IPS-18a (cell line): Measurements from ENCODE around the gene RNF5.

Experiments
- H3K27ac ChIP-seq: one replicate; pipeline ENCODE4 v1.5.1; 2013; ENCODE audit warnings: low read length
- H3K27me3 ChIP-seq: one replicate; pipeline ENCODE4 v1.6.1; 2013; ENCODE audit warnings: mild to moderate bottlenecking, low read length; ENCODE audit not compliant: control insufficient read depth, insufficient read depth
- H3K36me3 ChIP-seq: one replicate; pipeline ENCODE4 v1.6.1; 2013; ENCODE audit warnings: low read depth, low read length; ENCODE audit not compliant: control insufficient read depth
- H3K4me1 ChIP-seq: one replicate; pipeline ENCODE4 v1.6.1; 2013; ENCODE audit warnings: low read depth, low read length; ENCODE audit not compliant: control insufficient read depth
- H3K4me3 ChIP-seq: one replicate; pipeline ENCODE4 v1.5.1; 2013; ENCODE audit warnings: low read length
- H3K9ac ChIP-seq: one replicate; pipeline ENCODE4 v1.6.1; 2013; ENCODE audit warnings: mild to moderate bottlenecking, low read length, moderate library complexity
- H3K9me3 ChIP-seq: one replicate; pipeline ENCODE4 v1.6.1; 2013; ENCODE audit warnings: low read depth, low read length; ENCODE audit not compliant: control insufficient read depth

Gene RNF5

GRCh38 chr6:32195902-32196681 is 17.9 kb downstream of the RNF5 start:
- no peaks in the 10 kb centered on the region for H3K9me3 ChIP-seq
- peak overlapping the region; percentile 94 for H3K27ac ChIP-seq
- no peaks in the 10 kb centered on the region for H3K27me3 ChIP-seq
- H3K36me3 ChIP-seq, result no peaks in the 10 kb centered on the region
- H3K4me3 ChIP-seq, result peak overlapping the region; percentile 77
- peak overlapping the region; percentile 96 for H3K9ac ChIP-seq
- H3K4me1 ChIP-seq, result peaks cover 28% of the 10 kb centered on the region

DNA sequence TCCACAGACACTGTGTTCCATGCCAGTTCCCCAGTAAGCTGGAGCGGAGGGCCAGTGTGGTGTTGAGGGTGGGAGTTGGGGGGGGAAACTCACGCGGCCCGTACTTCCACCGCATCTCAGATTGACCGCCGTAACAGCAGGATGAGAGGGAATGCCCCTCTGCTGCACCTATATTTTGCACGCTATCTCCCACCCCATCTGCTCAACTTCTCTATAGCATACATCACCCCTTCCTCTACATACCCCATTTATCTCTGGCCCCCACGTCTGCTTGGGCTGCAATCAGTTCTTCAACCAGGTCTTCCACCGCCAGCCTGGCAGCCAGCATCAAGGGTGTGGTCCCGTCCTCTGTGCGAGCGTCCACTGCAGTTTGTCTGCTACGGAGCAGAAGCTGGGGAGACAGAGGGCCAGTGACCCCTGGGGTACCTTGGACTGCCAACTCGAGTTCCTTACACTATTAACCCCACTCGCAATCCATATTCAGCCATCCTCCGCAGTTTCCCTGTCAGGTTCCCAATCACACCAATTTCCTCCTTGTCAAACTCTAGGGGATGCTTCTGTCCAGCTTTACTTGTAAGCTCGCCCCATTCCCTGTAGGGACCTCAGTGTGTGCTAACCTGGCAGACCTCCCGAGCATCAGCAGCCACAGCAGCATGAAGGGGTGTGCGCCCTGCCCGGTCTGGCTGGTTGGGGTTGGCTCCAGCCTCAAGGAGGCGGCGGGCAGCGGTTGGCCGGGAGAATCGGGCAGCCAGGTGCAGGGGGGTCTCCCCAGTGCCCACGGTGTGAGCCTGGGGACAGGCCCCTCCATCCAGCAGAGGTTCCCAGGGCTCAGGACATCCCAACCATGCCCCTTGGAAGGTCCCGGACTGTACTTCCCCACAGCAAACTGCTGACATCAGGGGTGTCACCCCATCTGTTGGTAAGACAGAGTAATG is 18.7 kb downstream of the RNF5 start:
- Histone ChIP-seq H3K36me3 (no peaks in the 10 kb centered on the region), H3K27me3 (no peaks in the 10 kb centered on the region), H3K27ac (peak overlapping the region; percentile 94), H3K4me1 (peaks cover 25% of the 10 kb centered on the region), H3K9me3 (no peaks in the 10 kb centered on the region), H3K4me3 (peak overlapping the region; percentile 77), H3K9ac (peak overlapping the region; percentile 96)

GRCh38 chr6:32198345-32198696 is 20.1 kb downstream of the RNF5 start:
- peaks cover 16% of the 10 kb centered on the region for H3K4me1 ChIP-seq
- no peaks in the 10 kb centered on the region for H3K36me3 ChIP-seq
- no peaks in the 10 kb centered on the region for H3K27me3 ChIP-seq
- no peak overlapping the region for H3K27ac ChIP-seq
- no peaks in the 10 kb centered on the region for H3K9me3 ChIP-seq
- no peak overlapping the region for H3K4me3 ChIP-seq
- no peak overlapping the region for H3K9ac ChIP-seq

DNA sequence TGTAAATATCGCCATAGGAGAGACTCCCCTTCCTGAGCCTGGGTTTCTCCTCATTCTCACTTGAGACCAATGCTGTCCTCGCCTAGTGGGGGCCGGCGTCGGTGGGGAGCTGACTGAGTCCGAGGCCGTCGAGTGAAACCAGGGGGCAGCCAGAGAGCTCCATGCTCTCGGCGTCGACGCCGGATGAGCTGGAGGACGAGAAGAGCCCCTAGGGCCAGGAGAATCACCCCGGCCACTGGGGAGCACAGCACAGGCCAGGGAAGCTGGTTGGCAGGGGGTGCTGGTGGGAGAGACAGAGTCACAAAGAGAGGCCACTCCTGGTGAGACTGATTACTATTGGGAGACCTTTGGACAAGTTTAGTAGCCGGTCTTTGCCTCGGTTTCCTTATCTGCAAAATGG is 20.7 kb downstream of the RNF5 start:
- Histone ChIP-seq H3K4me3 (no peak overlapping the region), H3K9me3 (no peaks in the 10 kb centered on the region), H3K27me3 (no peaks in the 10 kb centered on the region), H3K36me3 (no peaks in the 10 kb centered on the region), H3K4me1 (peaks cover 16% of the 10 kb centered on the region), H3K27ac (no peak overlapping the region), H3K9ac (no peak overlapping the region)

DNA sequence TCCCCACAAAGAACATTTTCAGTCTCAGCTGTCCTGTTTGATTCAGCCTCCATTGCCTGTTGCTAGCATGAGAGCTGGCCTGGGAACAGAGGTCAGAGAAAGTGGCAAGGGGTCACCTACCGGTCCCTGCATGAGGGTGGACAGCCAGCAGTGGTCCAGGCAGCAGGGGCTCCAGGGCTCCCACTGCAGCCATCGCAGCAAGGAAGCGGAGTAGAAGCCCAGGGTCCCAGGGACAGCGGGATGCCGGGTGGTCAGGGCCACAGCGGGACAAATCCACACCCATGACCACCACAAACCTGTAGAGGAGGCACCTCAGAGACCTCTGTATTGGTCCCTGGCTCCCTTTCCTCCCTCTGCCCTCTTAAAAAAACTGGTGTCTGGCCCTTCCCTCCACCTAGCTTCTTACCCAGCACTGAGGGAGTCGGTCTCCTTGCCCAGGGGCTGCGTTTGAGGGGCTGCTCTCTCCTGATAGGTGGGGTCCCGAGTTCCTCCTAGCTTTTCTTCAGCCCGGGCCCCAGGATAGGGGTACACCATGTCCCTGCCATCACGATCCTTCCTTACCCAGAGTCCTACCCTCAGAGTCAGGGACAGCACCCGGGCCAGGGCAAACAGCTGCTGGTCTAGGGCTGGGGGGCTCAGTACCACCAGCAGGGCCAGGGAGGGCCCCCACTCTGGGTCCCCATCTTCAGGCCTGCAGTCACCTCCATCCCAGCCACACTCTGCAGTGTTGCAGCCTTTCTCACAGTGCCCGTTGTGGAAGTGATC is 22.7 kb downstream of the RNF5 start:
- peaks cover 4% of the 10 kb centered on the region for H3K4me1 ChIP-seq
- H3K27ac ChIP-seq, result no peak overlapping the region
- no peaks in the 10 kb centered on the region for H3K27me3 ChIP-seq

GRCh38 chr6:32202186-32202585 is 24.0 kb downstream of the RNF5 start:
- Histone ChIP-seq H3K27me3 (no peaks in the 10 kb centered on the region), H3K4me1 (peaks cover under 1% of the 10 kb centered on the region), H3K9ac (no peak overlapping the region), H3K27ac (no peak overlapping the region), H3K4me3 (no peak overlapping the region), H3K36me3 (no peaks in the 10 kb centered on the region), H3K9me3 (no peaks in the 10 kb centered on the region)

More for the DNA sequence above, 22.7 kb downstream of the RNF5 start:
- Histone ChIP-seq H3K9me3 (no peaks in the 10 kb centered on the region), H3K9ac (no peak overlapping the region), H3K36me3 (no peaks in the 10 kb centered on the region), H3K4me3 (no peak overlapping the region)

DNA sequence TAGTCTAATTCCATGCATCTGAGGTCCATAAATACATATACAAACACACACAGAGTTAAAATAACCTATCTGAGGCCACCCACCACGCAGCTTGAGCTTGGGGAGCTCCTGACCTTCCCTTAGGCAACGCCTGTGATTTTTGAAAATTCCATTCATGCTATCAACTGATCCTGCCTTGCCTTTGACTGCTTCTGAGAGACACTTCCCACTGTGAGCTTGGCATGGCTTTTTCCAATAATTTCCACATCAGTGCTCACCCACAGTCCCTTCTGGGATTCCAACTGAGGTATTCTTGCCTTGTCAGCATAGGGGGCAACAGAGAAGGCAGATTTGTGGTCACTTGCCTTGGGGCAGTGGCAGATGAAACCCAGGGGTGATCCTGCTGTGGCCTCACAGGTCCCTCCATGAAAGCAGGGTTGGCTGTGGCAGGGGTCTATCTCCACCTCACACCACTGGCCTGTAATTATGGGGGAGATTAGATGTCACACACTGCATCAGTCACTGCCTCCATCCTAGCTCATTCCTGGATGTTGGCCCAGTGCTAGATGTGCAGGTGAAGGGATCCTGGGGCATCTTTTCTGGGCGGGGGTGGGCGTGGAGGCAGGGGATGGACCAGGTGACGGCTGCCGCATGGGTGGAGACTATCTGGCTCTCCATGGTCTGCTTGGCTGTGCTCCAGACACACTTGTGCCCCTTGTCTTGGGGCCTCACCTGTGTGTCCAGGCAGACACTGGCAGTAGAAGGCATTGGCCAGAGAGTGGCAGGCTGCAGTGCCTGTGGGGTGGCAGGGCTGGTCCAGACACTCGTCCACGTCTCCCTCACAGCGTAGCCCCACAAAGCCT is 25.4 kb downstream of the RNF5 start:
- no peaks in the 10 kb centered on the region for H3K36me3 ChIP-seq
- H3K27ac ChIP-seq, result no peak overlapping the region
- no peaks in the 10 kb centered on the region for H3K27me3 ChIP-seq
- H3K9me3 ChIP-seq, result no peaks in the 10 kb centered on the region
- no peaks in the 10 kb centered on the region for H3K4me1 ChIP-seq
- H3K4me3 ChIP-seq, result no peak overlapping the region
- no peak overlapping the region for H3K9ac ChIP-seq

GRCh38 chr6:32204268-32204715 is 26.1 kb downstream of the RNF5 start:
- Histone ChIP-seq H3K9me3 (no peaks in the 10 kb centered on the region), H3K27ac (no peak overlapping the region)

GRCh38 chr6:32208996-32209395 is 30.8 kb downstream of the RNF5 start:
- Histone ChIP-seq H3K4me3 (no peak overlapping the region), H3K27me3 (no peaks in the 10 kb centered on the region), H3K9ac (no peak overlapping the region), H3K4me1 (no peaks in the 10 kb centered on the region), H3K36me3 (no peaks in the 10 kb centered on the region), H3K27ac (no peak overlapping the region), H3K9me3 (no peaks in the 10 kb centered on the region)

More at GRCh38 chr6:32204268-32204715, 26.1 kb downstream of the RNF5 start:
- H3K4me3 ChIP-seq, result no peak overlapping the region
- no peak overlapping the region for H3K9ac ChIP-seq
- H3K4me1 ChIP-seq, result no peaks in the 10 kb centered on the region
- no peaks in the 10 kb centered on the region for H3K36me3 ChIP-seq
- no peaks in the 10 kb centered on the region for H3K27me3 ChIP-seq

DNA sequence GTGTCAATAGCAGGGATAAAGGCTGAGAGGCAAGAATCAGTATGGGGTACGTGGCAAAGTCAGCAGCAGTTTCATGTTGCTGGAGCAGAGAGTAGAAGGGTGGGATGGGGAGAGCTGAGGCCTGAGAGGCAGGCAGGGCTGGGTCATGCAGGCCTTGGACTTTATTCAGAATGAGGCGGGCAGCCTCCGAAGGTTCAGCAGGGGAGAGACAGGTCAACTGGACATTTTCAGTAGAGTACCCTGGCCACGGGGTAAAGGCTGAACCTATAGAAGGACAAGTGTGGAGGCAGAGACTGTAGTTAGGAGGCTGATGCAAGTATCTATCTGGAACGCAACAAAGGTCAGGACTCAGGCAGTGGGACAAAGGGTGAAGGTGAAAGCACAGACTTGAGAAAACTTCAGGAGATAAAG is 32.0 kb downstream of the RNF5 start:
- no peak overlapping the region for H3K27ac ChIP-seq
- H3K9ac ChIP-seq, result no peak overlapping the region
- H3K4me3 ChIP-seq, result no peak overlapping the region
- no peaks in the 10 kb centered on the region for H3K36me3 ChIP-seq
- H3K9me3 ChIP-seq, result no peaks in the 10 kb centered on the region
- no peaks in the 10 kb centered on the region for H3K27me3 ChIP-seq
- no peaks in the 10 kb centered on the region for H3K4me1 ChIP-seq
